H9 (cell line): ENCODE measurements around the gene FKBP8. TPM values are rescaled to one million over a fixed set of nuclear protein-coding genes. Genes with fewer than 3 reads are reported as not detected.

Experiments used
- DNase-seq: peaks from one replicate; pipeline ENCODE4 v3.0.0-alpha.2; 2017
- H2AFZ ChIP-seq: one replicate; pipeline ENCODE4 v1.6.1; 2013; ENCODE audit warnings: mild to moderate bottlenecking, low read length, control low read depth, moderate library complexity
- H2AK5ac ChIP-seq: 2 replicates; pipeline ENCODE4 v1.6.1; 2013; ENCODE audit warnings: low read length, control low read depth, mixed read lengths; ENCODE audit not compliant: insufficient read length
- H2BK120ac ChIP-seq: one replicate; pipeline ENCODE4 v1.6.1; 2013; ENCODE audit warnings: low read depth, mild to moderate bottlenecking, low read length, control low read depth, inconsistent platforms; ENCODE audit not compliant: poor library complexity, severe bottlenecking
- H2BK12ac ChIP-seq: 2 replicates; pipeline ENCODE4 v1.6.1; 2013; ENCODE audit warnings: low read length, control low read depth, mixed read lengths, low read depth; ENCODE audit not compliant: insufficient read length
- H2BK15ac ChIP-seq: 2 replicates; pipeline ENCODE4 v1.6.1; 2013; ENCODE audit warnings: low read depth, low read length, control low read depth
- H2BK20ac ChIP-seq: one replicate; pipeline ENCODE4 v1.6.1; 2013; ENCODE audit warnings: low read depth, mild to moderate bottlenecking, low read length, control low read depth, inconsistent platforms; ENCODE audit not compliant: poor library complexity, severe bottlenecking
- H2BK5ac ChIP-seq: 2 replicates; pipeline ENCODE4 v1.6.1; 2013; ENCODE audit warnings: low read length, control low read depth, mixed read lengths; ENCODE audit not compliant: insufficient read length
- H3K14ac ChIP-seq: 2 replicates; pipeline ENCODE4 v1.6.1; 2013; ENCODE audit warnings: low read length, control low read depth; ENCODE audit not compliant: insufficient read depth
- H3K18ac ChIP-seq: 2 replicates; pipeline ENCODE4 v1.6.1; 2013; ENCODE audit warnings: low read depth, mild to moderate bottlenecking, mixed read lengths, low read length, control low read depth; ENCODE audit not compliant: insufficient read length
- H3K23ac ChIP-seq: 2 replicates; pipeline ENCODE4 v1.6.1; 2013; ENCODE audit warnings: low read length, control low read depth, mixed read lengths, low read depth; ENCODE audit not compliant: insufficient read length
- H3K23me2 ChIP-seq: 2 replicates; pipeline ENCODE4 v1.6.1; 2013; ENCODE audit warnings: low read depth, mild to moderate bottlenecking, mixed read lengths, low read length, control low read depth; ENCODE audit not compliant: insufficient read length, poor library complexity, severe bottlenecking
- H3K27ac ChIP-seq: 2 replicates; pipeline ENCODE4 v1.5.1; 2013; ENCODE audit warnings: low read length, control low read depth, mixed read lengths, low read depth; ENCODE audit not compliant: insufficient read length
- H3K27me3 ChIP-seq: 2 replicates; pipeline ENCODE4 v1.6.1; 2013; ENCODE audit warnings: low read length, control low read depth, inconsistent platforms; ENCODE audit not compliant: insufficient read depth
- H3K4ac ChIP-seq: 2 replicates; pipeline ENCODE4 v1.6.1; 2013; ENCODE audit warnings: low read depth, mild to moderate bottlenecking, control low read depth, inconsistent platforms, low read length, moderate library complexity
- H3K4me1 ChIP-seq: 2 replicates; pipeline ENCODE4 v1.6.1; 2013; ENCODE audit warnings: low read length, control low read depth, inconsistent platforms; ENCODE audit not compliant: insufficient read depth
- H3K4me2 ChIP-seq: 2 replicates; pipeline ENCODE4 v1.6.1; 2013; ENCODE audit warnings: low read length, control low read depth, mixed read lengths; ENCODE audit not compliant: insufficient read length, insufficient read depth
- H3K56ac ChIP-seq: 2 replicates; pipeline ENCODE4 v1.6.1; 2013; ENCODE audit warnings: low read depth, mild to moderate bottlenecking, mixed read lengths, low read length, control low read depth; ENCODE audit not compliant: insufficient read length
- H3K79me1 ChIP-seq: 2 replicates; pipeline ENCODE4 v1.6.1; 2013; ENCODE audit warnings: low read depth, mild to moderate bottlenecking, moderate library complexity, low read length, control low read depth, inconsistent platforms; ENCODE audit not compliant: insufficient read depth, poor library complexity, severe bottlenecking
- H3K79me2 ChIP-seq: 2 replicates; pipeline ENCODE4 v1.6.1; 2013; ENCODE audit warnings: low read length, control low read depth, inconsistent platforms; ENCODE audit not compliant: insufficient read depth
- H3K9ac ChIP-seq: 2 replicates; pipeline ENCODE4 v1.6.1; 2013; ENCODE audit warnings: low read length, control low read depth, mixed read lengths; ENCODE audit not compliant: insufficient read length; ENCODE audit errors: extremely low read depth
- H3K9me3 ChIP-seq: one replicate; pipeline ENCODE4 v1.6.1; 2013; ENCODE audit warnings: low read depth, low read length, inconsistent platforms; ENCODE audit not compliant: control insufficient read depth
- H3T11ph ChIP-seq: one replicate; pipeline ENCODE4 v1.6.1; 2013; ENCODE audit warnings: mild to moderate bottlenecking, low read length, control low read depth, inconsistent platforms
- H4K20me1 ChIP-seq: one replicate; pipeline ENCODE4 v1.6.1; 2013; ENCODE audit not compliant: control insufficient read depth, insufficient read length, insufficient read depth
- H4K5ac ChIP-seq: 2 replicates; pipeline ENCODE4 v1.6.1; 2013; ENCODE audit warnings: low read depth, mild to moderate bottlenecking, mixed read lengths, low read length, control low read depth; ENCODE audit not compliant: insufficient read length
- H4K8ac ChIP-seq: replicated peaks from 2 replicates; pipeline ENCODE4 v1.6.1; 2013; ENCODE audit warnings: low read length, control low read depth, mixed read lengths, low read depth; ENCODE audit not compliant: insufficient read length
- H4K91ac ChIP-seq: 2 replicates; pipeline ENCODE4 v1.6.1; 2013; ENCODE audit warnings: low read depth, mild to moderate bottlenecking, moderate library complexity, mixed read lengths, low read length, control low read depth; ENCODE audit not compliant: insufficient read length
- H3K27ac Mint-ChIP-seq, 3 experiments: 2 replicates in 2 of 3; 3 replicates in 1 of 3; pipeline ENCODE4 v1.8.0; 2020 to 2021; ENCODE audit warnings: mixed read lengths in 3 of 3, mild to moderate bottlenecking in 1 of 3, moderate library complexity in 1 of 3
- H3K27me3 Mint-ChIP-seq: 2 replicates; pipeline ENCODE4 v1.8.0; 2021; ENCODE audit warnings: low read depth, mild to moderate bottlenecking, moderate library complexity, mixed read lengths
- H3K36me3 Mint-ChIP-seq, 3 experiments: 2 replicates in 2 of 3; 3 replicates in 1 of 3; pipeline ENCODE4 v1.8.0; 2020 to 2021; ENCODE audit warnings: low read depth in 3 of 3, mixed read lengths in 3 of 3; ENCODE audit not compliant: insufficient read depth in 1 of 3
- H3K4me1 Mint-ChIP-seq, 2 experiments: 2 replicates each; pipeline ENCODE4 v1.8.0; 2020; ENCODE audit warnings: mixed read lengths in 2 of 2
- H3K4me3 Mint-ChIP-seq, 2 experiments: 2 replicates in 1 of 2; 3 replicates in 1 of 2; pipeline ENCODE4 v1.8.0; 2020 to 2021; ENCODE audit warnings: mild to moderate bottlenecking in 2 of 2, mixed read lengths in 2 of 2, moderate library complexity in 1 of 2
- H3K9me3 Mint-ChIP-seq, 2 experiments: 2 replicates in 1 of 2; 3 replicates in 1 of 2; pipeline ENCODE4 v1.8.0; 2020; ENCODE audit warnings: mild to moderate bottlenecking in 2 of 2, mixed read lengths in 2 of 2, moderate library complexity in 1 of 2
- CTCF ChIP-seq: fragments of 200-600 bp; sonication (generic); conservative IDR thresholded peaks from 3 replicates; pipeline ENCODE4 v1.8.0; 2021; ENCODE audit warnings: antibody characterized with exemption, mild to moderate bottlenecking
- WGBS: extraction: QIAGEN DNeasy Blood & Tissue Kit; methylation state at CpG from one replicate; pipeline ENCODE4 v1.1.7; 2013; ENCODE audit warnings: missing lambda C conversion rate, low lambda C conversion rate, mixed read lengths; ENCODE audit not compliant: insufficient read length; ENCODE audit errors: extremely low coverage; 5-methylcytosine and 5-hydroxymethylcytosine counted together
- total RNA-seq: library from RNA; stranded (reverse); gene quantifications from 2 replicates; pipeline ENCODE4 v1.2.1, GENCODE V29; 2021

FKBP8 gene
- total RNA-seq, 1 experiment from 2014 or later: 308 TPM

DNA sequence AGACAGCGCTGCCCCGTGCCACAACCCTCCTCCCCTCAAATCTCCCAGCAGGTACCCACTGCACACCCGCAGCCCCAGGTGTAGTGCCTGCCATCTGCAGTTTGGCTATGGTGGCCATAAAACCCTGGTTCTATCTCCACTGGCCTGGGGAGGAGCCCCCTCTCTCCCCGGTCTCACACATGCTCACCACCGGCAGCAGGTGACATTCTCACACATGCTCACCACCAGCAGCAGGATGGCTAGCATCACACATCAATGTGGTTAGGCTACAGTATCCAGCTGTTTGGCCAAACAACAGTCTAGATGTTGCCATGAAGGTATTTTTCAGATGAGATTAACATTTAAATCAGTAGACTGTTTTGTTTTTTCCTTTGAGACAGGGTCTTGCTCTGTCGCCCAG lies 52.6 kb downstream of the FKBP8 start:
- peaks cover 2% of the 10 kb centered on the region for H4K20me1 ChIP-seq
- peaks cover 40 to 41% of the 10 kb centered on the region in 2 experiments for H3K4me1 Mint-ChIP-seq

More for the DNA sequence above, 52.6 kb downstream of the FKBP8 start:
- Histone ChIP-seq H3K79me1 (no peaks in the 10 kb centered on the region), H2AK5ac (no peak overlapping the region), H2BK5ac (no peak overlapping the region), H4K5ac (no peak overlapping the region), H3K4ac (no peak overlapping the region), H3K23ac (no peak overlapping the region), H3K27ac (no peak overlapping the region), H4K8ac (no peak overlapping the region), H3K27me3 (no peaks in the 10 kb centered on the region), H3T11ph (no peak overlapping the region), H2BK120ac (no peak overlapping the region), H3K9me3 (no peaks in the 10 kb centered on the region), H3K23me2 (no peaks in the 10 kb centered on the region), H4K91ac (no peak overlapping the region), H3K18ac (no peak overlapping the region), H3K79me2 (no peaks in the 10 kb centered on the region), H3K14ac (no peak overlapping the region), H2BK12ac (no peak overlapping the region), H3K4me1 (no peaks in the 10 kb centered on the region; the same call in 1 of the 2 replicates), H2BK15ac (no peak overlapping the region), H2BK20ac (no peak overlapping the region), H3K56ac (no peak overlapping the region), H3K4me2 (no peak overlapping the region), H2AFZ (no peak overlapping the region), H3K9ac (no peak overlapping the region)
- H3K27me3 Mint-ChIP-seq: no peaks in the 10 kb centered on the region
- no peak overlapping the region for H3K4me3 Mint-ChIP-seq
- no CpG with 5 or more reads among the region's 6 CpGs for WGBS
- no peak for DNase-seq
- H3K36me3 Mint-ChIP-seq: peaks cover 0 to 2% (median 0%) of the 10 kb centered on the region in 3 experiments; a peak in 1 of 7 replicates
- H3K27ac Mint-ChIP-seq: peak overlapping the region in 2 of 3 experiments; percentile 25 to 34; a peak in 1 of 7 replicates
- H3K9me3 Mint-ChIP-seq: no peaks in the 10 kb centered on the region
- no peak for TF ChIP-seq CTCF
